HG02610 (cell line): ENCODE measurements around the gene AGBL4.
"Not testable (repeated sequence)": the region's sequence is repeated elsewhere in the genome, so short reads cannot be mapped to it uniquely, and the experiment has no call there.

Source experiments
- ATAC-seq: cut with Tn5 transposase; IDR thresholded peaks from one replicate; pipeline ENCODE4 v1.9.1; 2021; ENCODE audit warnings: mild to moderate bottlenecking, moderate library complexity; ENCODE audit not compliant: unreplicated experiment

Gene AGBL4

DNA sequence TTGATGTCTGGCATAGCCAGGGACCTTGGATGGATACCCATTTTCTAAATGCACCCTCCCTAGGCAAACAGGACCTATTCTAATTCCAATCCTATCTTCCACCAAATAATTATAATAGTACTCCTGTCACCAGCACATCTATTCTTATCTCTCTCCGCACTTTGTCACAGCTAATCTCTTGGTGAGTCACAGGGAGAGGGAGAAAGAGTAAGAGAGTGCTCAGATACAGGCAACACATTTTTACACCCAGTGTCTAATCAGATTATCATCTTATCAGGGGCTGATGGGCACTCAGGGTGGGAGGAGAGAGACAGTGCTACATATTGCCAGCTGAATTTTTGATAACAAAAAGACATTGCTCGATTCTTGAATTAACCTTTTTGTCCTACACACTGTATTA is 972.1 kb downstream of the AGBL4 start:
- no peak for ATAC-seq

DNA sequence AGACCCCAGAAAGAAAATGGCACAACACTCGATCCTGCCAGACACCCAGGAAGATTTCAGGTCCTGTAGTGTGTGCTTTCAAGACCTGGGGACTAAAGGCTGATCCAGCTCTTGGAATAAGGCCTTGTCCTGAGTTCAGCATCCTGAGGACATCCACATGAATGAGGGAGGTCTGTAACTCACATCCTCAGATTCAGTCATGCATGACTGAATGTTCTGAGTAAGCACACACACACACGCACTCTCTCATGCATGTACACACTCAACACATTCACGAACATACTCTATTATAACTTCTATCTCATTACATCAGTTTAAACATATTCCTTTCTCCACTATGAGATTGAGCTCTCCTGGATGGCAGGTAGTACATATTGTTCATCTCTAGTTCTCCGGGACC is 973.7 kb downstream of the AGBL4 start:
- ATAC-seq, result no peak

DNA sequence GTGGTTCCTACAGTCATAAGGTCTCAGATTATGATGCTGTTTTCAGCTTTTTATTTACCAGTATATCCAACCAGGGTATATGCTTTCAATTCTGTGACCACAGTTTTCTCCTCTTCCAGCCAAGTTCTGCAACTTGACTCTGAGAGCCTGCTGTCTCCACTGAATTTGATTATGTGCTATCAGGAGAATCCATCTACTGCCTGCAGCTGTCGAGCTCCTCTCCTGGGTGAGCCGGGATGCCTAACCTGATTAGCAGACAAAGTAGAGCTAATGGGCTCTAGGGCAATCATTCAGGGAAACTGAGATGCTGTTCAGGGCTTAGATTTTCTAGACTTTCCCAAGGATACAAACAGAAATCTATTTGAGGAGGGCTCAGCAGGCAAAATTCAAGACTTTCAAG is 975.6 kb downstream of the AGBL4 start:
- no peak for ATAC-seq

DNA sequence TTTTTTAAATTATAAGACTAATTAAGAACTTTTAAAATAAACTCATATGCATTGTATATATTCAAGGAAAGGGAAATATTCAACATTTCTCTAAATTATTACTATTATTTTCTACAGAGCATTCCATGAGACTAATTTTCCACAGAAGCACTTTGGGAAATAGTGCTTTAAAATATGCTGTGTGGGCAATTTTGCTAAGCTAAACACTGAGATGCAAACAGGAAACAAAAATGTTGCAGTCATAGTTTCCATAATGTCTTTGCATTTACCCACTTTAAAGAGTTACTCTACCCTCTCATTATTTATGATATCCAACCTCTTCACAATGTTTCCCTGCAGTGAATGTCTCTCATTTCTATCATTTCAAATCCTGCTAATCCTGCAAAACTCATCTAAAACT is 977.4 kb downstream of the AGBL4 start:
- no peak for ATAC-seq

DNA sequence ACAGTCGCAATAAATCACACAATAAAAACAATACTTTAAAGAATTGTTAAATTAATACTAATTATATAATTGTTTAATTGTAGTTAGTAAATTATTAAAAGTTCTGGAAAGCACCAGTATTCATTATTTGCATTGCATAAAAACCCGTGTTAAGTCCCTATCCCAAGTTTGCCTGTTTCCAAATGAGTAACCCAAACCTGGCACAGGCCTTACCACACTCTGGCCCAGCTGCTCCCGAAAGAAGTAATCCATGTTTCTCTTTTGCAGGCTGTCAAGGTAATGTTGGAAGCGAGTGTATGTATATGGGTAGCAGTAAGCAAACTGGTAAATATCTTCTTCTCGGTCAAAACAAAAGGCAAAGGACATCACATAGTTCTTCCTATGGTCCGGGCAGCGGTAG is 978.4 kb downstream of the AGBL4 start:
- ATAC-seq, result no peak

DNA sequence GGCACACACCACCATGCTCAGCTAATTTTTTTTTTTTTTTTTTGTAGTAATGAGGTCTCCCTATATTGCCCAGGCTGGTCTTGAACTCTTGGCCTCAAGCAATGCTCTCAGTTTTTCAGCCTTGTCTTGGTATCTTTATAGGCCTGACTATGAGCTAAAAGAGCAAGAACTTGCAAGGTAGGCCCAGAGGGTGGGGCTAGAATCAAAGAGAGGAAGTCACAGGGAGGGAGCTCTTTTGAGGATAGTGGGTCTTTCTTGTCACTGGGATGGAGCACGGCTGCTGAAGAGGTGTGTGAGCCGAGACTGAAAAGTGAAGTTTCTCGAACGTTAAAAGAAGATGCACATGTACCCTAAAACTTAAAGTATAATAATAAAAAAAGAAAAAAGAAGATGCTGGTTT is 987.1 kb downstream of the AGBL4 start:
- no peak for ATAC-seq

DNA sequence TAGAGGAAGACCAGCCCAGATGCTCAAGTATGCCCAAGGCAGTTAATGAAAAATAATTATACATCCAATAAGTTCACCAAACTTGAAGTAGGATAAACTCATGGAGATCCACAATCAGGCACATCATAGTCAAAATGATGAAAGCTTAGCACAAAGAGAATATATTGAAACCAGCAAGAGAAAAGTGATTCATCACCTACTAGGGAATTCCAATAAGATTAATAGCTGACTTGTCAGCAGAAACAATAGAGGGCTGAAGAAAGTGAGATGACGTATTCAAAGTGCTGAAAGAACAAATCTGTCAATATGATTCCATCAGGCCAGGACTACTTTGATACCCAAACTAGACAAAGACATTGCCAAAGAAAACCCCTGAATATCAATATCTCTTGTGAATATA is 995.4 kb downstream of the AGBL4 start:
- no peak for ATAC-seq

DNA sequence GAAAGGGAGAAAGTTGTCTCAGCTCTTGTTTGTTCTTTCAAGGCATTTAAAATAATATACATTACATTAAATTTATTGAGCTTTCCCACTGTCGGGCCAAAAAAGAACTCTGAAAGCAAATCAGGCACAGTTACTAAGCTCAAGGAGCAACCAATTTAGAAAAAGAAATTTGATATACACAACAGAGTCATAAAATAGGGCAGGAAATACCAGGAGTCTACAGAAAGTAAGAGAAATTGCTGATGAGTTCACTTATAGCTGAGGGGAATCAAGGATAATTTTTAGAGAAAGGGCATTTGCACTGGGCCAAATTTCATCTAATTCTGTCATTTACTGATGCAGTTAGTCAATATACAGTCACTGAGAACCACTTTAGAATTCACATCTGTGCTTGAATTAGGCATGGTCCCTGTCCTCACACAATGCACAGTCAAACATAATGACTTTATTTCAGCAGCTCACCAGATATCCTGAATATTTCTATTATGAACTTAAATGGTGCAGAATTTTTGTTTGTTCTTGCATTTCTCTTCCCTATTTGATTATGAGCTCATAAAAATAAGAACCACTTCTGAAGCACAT is 997.4 kb downstream of the AGBL4 start:
- ATAC-seq, result no peak

DNA sequence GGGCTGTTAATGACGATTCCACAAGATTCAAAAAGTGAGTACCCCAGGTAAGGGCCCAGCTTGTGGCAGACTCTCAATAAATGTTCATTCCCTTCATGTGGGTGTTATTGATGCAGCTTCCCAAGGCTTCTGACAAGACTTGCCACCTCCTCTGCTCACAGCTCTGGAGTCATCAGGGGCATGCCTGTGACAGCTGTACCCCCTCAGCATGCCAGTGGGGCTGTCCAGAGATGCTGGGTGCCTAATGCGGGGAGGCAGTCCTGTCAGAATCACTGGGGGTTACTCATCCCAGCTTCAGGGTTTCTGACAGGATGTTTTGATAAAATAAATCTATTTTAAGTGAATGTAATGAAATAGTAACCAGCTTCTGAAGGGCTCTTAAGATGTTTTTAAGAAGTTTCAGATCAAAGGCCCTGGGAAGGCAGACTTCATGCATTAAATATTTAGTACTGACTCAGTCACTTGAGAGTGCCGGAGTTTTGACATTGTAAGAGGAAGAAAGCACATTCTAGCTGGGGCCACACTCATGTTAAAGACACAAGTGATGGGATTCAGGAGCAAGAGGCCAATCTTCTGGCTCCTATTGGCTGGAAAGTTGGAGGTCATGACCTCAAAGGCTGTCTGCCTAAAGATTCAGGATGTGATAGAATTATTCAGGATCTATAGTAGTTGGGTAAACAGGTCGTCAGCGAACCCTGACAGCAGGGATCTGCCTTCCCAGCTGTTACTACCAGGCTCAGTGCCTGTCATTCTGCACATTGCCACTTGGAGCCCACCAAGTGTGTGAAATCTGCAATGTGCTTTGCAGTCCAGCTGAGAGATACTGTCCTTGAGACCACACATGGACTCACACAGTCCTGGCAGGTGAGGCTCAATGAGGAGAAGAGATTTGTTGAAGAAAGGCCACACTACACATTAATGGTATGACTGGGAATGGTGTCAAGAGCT is 1007.5 kb downstream of the AGBL4 start:
- ATAC-seq, result no peak

DNA sequence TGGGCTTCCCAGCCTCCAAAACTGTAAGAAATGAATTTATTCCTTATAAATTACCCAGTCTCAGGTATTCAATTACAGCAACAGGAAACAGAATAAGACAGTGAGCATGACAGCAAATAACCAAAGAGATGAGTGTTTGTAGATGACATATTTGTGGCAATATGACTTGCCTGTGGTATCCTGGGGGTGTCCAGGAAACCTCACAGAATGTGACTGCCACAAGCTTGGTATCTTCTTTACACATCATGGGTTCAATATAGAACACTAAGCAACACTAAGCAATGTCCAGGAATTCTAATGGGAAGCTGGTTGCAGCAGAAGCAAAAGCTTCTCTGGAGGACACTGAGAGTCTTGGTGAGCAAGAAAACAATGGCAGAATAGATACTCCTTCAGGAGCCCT is 1010.7 kb downstream of the AGBL4 start:
- no peak for ATAC-seq

DNA sequence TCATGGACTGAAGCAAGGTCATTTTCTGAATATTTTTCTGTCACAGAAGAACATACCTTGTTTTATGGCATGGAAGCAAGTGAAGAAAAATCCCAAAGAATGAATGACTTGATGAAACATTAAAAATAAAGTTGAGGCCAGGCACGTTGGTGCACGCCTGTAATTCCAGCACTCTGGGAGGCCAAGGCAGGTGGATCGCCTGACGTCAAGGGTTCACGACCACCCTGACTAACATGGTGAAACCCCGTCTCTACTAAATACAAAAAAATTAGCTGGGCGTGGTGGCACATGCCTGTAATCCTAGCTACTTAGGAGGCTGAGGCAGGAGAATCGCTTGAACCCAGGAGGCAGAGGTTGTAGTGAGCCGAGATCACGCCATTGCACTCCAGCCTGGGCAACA is 1020.8 kb downstream of the AGBL4 start:
- not testable (repeated sequence) for ATAC-seq

DNA sequence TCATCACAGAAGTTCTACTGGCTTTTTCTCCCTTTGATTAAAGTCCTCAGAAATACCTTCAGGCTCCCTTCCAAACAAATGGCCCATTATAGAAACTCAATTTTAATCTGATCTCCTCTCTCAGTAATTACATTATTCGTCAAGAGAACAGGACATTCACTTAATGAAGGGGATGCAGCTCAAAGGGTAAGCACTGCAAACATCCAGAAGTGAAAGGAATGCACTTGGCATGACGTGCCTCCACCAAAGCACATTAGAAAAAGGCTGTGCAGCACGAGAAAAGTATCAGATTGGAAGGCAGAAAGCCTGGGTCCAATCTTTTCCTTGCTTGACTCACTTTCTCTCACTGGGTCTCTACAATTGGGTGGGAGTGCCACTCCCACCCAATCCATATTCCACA is 1024.4 kb downstream of the AGBL4 start:
- no peak for ATAC-seq

DNA sequence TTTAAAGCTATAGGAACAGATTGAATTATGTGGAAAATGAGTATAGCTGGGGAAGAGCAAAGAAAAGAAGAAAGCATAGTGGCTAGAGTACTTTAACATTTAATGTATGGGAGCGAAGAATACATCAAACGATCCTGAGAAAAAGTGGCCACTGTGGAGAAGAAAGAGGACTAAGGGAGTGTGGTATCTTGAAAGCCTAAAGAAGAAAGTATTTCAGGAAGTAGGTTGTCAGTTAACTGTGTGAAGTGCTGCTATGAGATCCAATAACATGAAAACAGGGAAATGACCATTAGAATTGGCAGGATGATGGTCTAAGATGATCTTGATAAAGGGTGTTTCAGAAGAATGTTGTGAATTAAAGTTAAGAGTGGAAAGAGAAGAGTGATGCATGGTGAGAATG is 1027.4 kb downstream of the AGBL4 start:
- no peak for ATAC-seq

DNA sequence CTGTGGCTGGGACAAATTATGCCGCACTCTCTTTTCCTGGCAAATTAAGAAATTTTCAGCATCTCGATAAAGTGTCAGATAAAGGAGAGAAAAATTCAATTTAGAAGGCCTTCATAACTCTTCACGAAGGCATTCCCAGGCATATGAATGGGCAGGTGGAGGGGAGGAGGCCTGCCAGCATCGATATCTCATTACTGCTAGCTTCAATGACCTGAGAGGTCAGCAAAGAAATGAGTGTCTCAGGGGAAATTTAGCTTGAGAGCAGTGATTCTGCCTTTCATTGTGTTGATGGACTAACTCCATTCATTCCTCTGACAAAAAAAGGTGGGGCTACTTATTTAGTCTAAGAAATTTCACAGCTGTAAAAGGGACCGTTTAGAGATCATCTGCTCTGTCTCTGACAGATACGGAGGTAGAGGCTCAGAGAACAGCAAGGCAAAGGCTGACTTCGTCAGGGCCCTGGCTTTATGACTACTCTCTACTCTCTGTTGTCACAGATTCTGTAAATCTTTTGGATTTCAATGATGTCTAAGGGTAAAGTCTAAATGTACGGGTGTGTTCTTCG is 1035.0 kb downstream of the AGBL4 start:
- no peak for ATAC-seq

DNA sequence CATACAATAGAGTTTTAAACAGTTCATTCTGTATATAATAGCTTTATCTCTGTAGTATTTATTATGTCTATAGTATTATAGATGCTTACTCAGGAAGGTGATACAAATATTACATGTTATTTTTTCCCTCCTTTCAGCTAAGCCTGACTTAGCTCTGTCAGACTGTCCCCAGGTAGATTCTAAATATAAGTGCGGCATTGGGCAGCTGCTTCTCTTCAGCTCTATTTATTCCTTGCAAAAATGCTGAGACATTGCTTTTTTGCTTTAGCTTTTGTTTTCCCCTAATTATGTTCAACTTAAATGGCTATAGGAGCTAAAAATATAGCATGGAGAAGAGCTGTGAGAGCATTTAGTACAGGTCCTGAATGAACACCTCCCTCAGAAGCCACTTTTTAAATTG is 1043.8 kb downstream of the AGBL4 start:
- ATAC-seq, result no peak

DNA sequence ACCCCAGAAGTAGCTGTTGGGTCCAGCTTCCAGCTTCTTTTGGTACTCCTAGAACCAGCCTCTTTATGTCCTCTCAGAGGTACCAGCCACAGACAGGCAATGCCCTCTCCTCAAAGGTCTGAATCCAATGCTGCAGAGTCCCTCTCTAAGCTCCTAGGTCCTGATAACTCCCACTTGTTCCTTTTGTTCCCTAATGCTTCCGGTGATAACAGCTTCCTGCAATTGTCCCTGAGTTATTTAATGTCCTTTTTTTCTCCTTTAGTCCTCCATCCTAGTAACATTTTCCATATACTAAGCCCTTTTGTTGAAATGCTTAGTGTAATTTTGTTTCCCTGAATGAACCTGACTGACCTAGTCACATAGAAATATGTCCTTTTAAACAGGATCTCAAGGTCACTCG is 1045.3 kb downstream of the AGBL4 start:
- no peak for ATAC-seq

DNA sequence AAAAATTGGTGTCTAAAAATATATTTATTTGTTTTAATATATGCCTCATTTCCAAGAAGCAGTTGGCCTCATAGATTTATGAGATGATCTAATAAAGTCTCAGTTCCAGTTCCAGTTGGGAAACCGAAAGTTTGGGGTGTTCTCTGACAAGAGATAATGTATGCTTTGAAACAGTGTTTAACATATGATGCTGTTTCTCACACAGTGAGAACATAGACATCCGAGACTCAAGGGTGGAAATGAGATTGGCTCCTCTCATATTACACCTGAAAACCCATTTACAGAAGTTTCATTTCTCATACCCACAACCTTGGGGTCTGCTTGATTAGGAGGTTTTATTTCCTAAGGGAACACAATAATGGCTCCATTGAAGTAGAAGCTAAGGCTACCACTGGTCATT is 1046.5 kb downstream of the AGBL4 start:
- ATAC-seq, result no peak

DNA sequence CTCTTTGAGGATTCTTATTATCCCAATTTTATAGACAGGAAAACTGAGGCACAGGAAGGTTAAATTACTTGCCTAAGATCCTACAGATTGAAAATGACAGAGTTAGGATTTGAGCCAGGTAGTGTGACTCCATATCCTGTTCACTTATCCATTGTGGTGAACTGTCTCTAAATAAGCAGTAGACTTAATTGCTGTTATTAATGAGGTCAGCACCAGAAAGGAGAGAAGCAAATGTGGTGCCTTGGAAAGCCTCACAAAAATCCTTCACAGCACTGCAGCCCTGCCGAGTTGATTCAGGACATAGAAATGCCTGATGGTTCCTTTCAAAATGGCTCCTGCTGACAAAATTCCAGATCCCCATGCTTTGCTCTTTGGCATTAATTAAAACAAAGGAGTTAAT is 1053.8 kb downstream of the AGBL4 start:
- no peak for ATAC-seq

DNA sequence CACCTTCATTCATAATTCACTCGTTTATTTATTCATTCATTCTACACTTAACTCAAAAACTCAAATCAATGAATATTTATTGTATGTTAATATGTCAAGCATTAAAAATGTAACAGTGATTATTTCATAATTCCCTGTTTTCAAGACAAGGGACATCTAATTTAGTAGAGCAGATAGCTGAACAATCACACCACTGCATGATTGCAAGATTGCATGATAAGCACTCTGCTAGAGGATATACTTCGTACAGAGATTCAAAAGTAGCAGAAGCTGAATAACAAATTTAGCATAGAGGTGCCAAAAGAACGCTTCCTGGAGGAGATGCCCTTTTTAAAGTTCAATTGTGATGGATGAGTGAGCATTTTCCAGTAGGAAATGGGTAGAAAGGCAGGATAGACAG is 1056.4 kb downstream of the AGBL4 start:
- ATAC-seq, result no peak

DNA sequence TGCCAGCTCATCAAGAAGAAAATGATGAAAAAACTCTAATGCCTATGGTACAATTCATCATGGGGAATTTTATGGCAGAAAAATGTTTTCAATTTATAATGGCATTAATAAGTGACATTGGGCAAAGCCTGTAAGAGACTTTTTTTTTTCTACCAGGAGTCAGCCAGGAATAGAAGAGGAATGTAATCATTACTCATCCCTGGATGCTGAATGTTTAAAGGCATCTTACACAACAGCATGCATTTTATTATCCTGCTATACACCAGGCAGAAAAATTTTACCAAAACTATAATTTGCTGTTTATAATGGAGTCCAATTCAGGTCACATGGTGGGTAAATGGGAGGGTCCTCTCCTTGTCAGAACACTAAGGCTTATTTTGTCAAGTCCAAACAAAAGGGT is 1057.2 kb downstream of the AGBL4 start:
- no peak for ATAC-seq

DNA sequence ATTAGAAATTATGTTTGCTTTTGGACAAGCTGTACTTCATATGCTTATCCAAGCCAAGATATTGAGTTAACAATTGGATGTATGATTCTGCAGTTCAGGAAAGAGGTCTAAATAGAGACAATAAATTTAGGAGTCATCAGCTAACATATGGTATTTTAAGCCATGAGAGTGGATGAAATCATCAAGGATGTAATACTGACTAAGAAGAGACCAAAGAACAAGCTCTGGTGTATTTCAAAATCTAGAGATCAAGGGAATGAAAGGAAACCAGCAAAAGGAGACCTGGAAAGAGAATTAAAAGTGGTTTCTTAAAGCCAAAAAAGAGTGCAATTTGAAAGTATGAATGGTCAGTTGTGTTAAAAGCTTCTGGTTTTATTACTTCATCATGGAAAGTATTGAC is 1063.4 kb downstream of the AGBL4 start:
- no peak for ATAC-seq

DNA sequence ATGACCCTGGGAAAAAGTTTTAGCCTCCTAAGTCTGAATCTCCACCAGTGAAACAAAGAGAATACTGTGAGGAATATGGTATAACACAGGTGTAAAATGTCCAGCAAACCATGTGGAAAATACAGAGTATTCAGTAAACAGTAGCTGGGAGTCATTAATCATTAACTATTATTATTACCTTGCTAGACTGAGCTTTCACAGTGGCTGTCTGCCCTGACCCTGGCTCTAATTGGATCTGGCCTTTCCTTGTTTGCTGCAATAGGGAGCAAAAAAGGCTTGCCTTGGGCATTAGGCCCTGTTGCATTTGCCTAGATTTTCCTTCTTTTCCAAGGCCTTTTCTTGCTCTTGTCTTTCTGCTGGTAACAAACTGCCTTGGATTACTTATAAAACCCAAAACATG is 1068.0 kb downstream of the AGBL4 start:
- no peak for ATAC-seq
